GM12874 (cell line): ENCODE results near the gene COL2A1.

Experiments used
- CTCF ChIP-seq: IDR thresholded peaks from 2 replicates; pipeline ENCODE4 v1.5.1; 2011; ENCODE audit warnings: low read depth, mild to moderate bottlenecking, control low read depth, low read length, moderate library complexity; ENCODE audit not compliant: insufficient read depth

The COL2A1 gene

GRCh38 chr12:47944685-47945340 is 59.5 kb downstream of the COL2A1 start:
- no peak for TF ChIP-seq CTCF

GRCh38 chr12:47943623-47944340 is 60.5 kb downstream of the COL2A1 start:
- TF ChIP-seq CTCF: no peak

- no peak for TF ChIP-seq CTCF
These were observed 61.6 kb downstream of the COL2A1 start for GRCh38 chr12:47942614-47943225.

GRCh38 chr12:47941871-47942613 is 62.2 kb downstream of the COL2A1 start:
- peak; percentile 43 for TF ChIP-seq CTCF

GRCh38 chr12:47941475-47941780 is 62.8 kb downstream of the COL2A1 start:
- no peak for TF ChIP-seq CTCF

GRCh38 chr12:47940773-47941474 is 63.4 kb downstream of the COL2A1 start:
- TF ChIP-seq CTCF: no peak
